ENCODE results near the gene TATDN2.

Gene TATDN2, protein sequence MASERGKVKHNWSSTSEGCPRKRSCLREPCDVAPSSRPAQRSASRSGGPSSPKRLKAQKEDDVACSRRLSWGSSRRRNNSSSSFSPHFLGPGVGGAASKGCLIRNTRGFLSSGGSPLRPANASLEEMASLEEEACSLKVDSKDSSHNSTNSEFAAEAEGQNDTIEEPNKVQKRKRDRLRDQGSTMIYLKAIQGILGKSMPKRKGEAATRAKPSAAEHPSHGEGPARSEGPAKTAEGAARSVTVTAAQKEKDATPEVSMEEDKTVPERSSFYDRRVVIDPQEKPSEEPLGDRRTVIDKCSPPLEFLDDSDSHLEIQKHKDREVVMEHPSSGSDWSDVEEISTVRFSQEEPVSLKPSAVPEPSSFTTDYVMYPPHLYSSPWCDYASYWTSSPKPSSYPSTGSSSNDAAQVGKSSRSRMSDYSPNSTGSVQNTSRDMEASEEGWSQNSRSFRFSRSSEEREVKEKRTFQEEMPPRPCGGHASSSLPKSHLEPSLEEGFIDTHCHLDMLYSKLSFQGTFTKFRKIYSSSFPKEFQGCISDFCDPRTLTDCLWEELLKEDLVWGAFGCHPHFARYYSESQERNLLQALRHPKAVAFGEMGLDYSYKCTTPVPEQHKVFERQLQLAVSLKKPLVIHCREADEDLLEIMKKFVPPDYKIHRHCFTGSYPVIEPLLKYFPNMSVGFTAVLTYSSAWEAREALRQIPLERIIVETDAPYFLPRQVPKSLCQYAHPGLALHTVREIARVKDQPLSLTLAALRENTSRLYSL

GRCh38 chr3:10248184-10248983 lies at the start of gene TATDN2:
Gene TATDN2, plus strand, starts transcription at chr3:10248459. Its CDS starts 742 bp downstream, at chr3:10249201.
- DNase-seq: peak; percentile 95

- no peak for DNase-seq
These were observed 49.3 kb upstream of the TATDN2 start for GRCh38 chr3:10198761-10199649.

GRCh38 chr3:10204921-10205320 lies 43.3 kb upstream of the TATDN2 start:
- no peak for DNase-seq

DNA sequence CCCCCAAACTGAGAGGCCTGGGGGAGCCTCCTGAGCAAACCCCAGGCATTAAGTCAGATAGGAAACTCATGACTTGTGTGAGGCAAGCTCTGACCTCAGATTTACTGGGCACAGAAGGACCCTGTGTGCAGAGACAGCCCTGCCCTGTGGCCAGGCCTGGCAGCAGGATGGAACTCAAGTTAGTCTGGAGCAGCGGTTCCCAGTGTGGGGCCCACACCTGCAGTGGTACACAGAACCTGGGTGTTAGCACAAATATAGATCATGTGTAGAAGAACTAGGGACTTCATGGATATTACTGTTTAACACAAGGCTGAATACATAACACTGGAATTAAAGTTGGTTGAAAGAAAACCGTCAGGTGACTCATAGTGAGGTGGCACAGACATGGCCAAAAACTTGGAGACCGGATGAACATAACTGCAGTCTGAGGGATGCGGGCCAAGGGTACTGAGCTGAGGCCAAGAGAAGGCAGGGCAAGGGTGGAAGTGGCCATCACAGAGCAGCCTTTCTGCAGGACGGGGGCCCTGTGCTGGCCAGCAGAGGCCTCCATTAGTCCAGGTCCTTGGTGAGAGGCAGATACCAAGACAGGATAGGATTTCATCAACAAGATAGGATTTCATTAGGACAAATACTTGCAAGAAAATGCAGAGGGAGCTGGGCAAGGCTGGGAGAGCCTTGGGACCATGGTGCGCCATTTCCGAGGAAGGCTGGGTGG lies 42.7 kb upstream of the TATDN2 start:
- no peak for DNase-seq

GRCh38 chr3:10206166-10206511 lies 42.1 kb upstream of the TATDN2 start:
- DNase-seq: no peak

DNA sequence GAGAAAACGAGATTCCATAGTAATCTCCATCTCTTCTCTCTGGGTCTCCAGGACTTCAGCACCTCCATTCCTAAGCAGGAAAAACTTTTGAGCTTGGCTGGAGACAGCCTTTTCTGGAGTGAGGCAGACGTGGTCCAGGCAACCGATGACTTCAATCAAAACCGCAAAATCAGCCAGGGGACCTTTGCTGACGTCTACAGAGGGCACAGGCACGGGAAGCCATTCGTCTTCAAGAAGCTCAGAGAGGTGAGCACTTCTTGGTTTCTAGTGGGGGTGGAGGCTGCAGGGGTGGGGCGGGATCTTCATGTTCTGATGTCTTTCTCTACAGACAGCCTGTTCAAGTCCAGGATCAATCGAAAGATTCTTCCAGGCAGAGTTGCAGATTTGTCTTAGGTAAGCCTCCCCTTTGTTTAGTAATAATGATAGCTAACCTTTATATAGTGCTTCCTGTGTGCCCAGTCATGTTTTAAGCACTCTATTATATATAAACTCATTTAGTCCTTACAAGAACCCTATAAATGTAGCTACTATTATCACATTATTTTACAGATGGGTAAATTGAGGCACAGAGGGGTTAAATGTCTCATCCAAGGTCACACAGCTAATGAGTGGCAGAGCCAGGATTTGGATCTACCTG lies 35.0 kb upstream of the TATDN2 start:
- DNase-seq: no peak

- no peak for DNase-seq
These were observed 32.5 kb upstream of the TATDN2 start for GRCh38 chr3:10215578-10216368.

DNA sequence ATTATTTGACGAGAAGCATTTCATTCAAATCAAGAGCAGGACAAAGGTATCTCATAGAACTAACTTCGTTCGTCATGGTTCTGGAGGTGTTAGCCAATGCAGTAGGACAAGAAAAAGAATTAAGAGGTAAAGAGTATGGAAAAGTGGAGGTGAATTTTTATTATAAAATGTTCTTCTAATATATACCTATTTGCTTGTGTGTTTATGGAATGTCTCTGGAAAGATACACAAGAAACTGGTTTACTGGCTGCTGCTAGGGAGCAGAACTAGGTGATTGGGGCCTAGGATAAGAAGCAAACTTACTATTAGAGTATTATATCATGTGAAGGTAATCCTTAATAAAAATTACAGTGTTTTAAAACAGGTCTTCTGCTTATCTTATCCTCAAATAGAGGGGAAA lies 30.9 kb upstream of the TATDN2 start:
- DNase-seq: no peak

GRCh38 chr3:10219737-10220136 lies 28.5 kb upstream of the TATDN2 start:
- DNase-seq: no peak

GRCh38 chr3:10223676-10224639 lies 24.3 kb upstream of the TATDN2 start:
- no peak for DNase-seq

DNA sequence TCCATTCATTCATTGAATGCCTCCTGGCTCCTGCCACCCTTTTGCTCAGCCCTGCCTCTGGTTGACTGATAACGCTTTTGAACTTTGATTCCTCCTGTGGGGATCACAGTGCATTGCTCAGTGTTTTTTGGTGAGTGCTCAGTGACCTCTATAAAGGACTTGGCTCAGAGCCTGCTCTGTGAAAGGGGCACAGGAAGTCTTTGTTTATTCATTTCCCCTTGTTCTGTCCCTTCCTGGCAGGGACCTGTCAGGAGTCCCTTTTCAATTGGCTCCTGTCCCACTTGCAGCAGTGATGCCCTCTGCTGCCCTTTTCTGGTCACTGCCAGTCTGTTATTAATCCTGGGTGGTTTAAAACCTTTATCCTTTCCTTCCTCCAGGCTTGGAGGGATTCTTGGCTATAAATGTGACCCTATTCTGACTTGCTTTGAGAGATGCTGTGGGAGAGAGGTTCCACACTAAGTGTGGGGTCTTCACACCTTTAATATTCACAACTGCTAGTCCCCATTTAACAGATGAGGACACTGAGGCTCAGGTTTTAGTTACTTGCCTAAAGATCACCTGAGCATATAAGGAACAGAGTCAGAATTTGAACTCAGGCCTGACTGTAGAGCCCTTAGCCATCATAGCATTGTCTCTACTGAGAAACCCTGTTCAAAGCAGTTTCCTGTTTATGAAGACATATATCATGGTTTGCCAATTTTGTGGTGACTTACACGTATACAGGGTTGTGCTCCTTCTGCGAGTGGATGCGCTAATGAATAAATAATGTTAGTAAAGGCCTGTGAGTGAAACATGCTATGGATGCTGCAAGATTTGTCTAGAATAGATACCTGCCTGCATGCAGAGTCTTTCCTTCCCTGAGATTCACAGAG lies 23.2 kb upstream of the TATDN2 start:
- DNase-seq: peak; percentile 80

DNA sequence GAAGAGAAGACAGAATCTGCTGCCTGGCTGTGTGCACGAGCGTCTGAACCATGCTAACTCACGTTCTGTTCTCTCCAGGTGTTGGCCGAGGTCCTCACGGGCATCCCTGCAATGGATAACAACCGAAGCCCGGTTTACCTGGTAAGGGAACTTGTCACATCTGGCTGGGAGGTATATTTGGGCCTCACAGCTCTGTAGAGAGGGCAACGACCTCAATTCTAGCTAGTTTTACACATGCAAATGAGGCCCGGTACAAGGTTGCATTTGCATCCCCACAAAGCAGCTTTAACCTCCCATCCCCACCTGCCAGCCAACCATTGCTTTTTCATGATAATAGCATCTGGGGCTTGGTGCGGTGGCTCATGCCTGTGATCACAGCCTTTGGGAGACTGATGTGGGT lies 22.0 kb upstream of the TATDN2 start:
- no peak for DNase-seq

GRCh38 chr3:10228248-10228950 lies 19.9 kb upstream of the TATDN2 start:
- DNase-seq: no peak

DNA sequence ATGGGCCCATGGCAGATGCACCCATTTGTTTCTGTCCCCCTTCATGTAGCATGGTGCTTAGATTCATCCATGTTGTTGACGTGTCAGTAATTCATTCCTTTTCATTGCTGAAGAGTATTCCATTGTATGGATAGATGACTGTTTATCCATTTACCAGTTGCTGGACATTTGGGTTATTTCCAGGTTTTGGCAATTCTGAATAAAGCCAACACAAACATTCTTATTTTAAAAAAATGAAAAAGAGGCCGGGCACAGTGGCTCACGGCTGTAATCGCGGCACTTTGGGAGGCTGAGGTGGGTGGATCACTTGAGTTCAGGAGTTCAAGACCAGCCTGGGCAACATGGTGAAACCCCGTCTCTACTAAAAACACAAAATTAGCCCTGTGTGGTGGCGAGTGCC lies 18.7 kb upstream of the TATDN2 start:
- DNase-seq: no peak

DNA sequence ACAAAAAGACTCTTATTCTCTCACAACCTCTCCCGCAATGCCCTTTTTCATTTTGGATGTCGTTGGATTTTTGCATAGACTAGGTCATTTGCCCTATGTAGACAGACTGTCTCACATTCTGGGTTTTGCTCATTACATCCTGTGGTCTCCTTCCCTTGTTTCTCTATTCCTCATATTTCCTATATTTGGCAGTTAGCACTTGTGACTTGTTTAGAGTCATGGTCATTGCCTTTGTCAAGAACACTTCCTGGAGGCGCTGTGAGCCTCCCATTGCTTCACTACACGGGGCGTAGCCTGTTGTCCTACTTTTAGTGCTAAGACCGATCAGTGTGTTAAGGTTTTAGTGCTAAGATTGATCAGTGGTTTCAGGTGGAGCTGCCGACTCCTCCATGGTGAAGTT lies 16.1 kb upstream of the TATDN2 start:
- peak; percentile 1 for DNase-seq

DNA sequence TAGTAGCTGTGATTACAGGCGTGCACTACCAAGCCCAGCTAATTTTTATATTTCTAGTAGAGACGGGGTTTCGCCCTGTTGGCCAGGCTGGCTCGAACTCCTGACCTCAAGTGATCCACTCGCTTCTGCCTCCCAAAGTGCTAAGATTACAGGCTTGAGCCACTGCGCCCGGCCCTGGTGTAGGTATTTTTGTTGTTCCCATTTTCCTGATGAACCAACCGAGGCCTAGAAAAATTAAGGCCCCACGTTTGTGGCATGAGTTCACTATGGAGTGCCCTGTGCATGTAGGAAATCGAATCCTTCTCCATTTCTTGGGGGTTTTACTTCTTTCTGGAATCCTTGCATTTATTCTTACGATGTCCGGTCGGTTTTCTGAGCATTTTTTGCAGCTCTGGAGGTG lies 14.3 kb upstream of the TATDN2 start:
- no peak for DNase-seq

- no peak for DNase-seq
These were observed 13.6 kb upstream of the TATDN2 start for GRCh38 chr3:10234526-10235230.

All from DMS53 (cell line).